ENCODE results near the gene ODC1. TPM values are rescaled to one million over a fixed set of nuclear protein-coding genes. Genes with fewer than 3 reads are reported as not detected.

The ODC1 gene
- total RNA-seq (10 to 100 TPM; 35.2 to 47.9 (median 39.8) TPM), polyA plus RNA-seq (17.3 TPM)
- long read RNA-seq, donor 1, transcript ODC1-201 (12 exons, 2,653 nt) = major isoform, 176 of 201 reads
- long read RNA-seq, donor 1, partial matches to known transcripts = 14 of 201 reads
- long read RNA-seq, donor 1, other reads (novel, unspliced or antisense) = 10 of 201 reads
- long read RNA-seq, donor 2, transcript ODC1-201 (12 exons, 2,653 nt) = major isoform, 83 of 91 reads
- long read RNA-seq, donor 2, partial matches to known transcripts = 2 of 91 reads
- long read RNA-seq, donor 2, other reads (novel, unspliced or antisense) = 6 of 91 reads
- long read RNA-seq, donor 3, transcript ODC1-201 (12 exons, 2,653 nt) = major isoform, 42 of 59 reads
- long read RNA-seq, donor 3, partial matches to known transcripts = 12 of 59 reads
- long read RNA-seq, donor 3, other reads (novel, unspliced or antisense) = 5 of 59 reads
- long read RNA-seq, donor 4, transcript ODC1-201 (12 exons, 2,653 nt) = major isoform, 108 of 114 reads
- long read RNA-seq, donor 4, partial matches to known transcripts = 0 of 114 reads
- long read RNA-seq, donor 4, other reads (novel, unspliced or antisense) = 6 of 114 reads

DNA sequence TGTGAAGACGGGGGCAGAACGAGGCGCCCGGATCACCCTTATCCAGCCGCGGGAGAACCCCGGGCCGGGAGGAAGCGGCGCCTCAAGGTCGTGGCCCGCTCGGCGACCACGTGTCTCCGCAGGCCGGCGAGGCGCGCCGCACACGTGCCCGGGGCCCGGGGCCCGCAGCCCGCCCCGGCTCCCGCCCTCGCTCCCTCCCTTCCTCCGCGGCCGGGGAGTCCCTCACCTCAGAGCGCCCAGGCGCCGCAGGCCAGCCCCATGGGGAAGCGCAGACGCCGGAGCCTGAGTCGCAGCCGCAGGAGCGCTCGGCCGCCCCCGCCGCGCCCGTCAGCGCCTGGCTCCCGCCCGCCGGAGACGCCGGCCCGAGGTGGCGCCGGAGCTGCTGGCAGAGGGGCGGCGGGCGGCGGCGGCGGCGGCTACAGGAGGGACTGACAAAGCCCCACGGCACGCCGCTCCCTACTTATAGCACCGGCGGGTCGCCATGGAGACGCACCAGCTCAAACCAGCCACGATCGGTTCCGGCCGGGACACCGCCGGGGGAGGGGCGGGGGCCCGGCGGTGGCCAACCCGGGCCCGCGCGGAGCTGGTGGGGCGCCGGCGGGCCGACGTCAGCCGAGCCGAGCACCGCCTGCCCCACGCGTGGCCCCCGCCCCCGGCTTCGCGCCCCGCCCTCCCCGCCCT lies at the start of gene ODC1:
ODC1 (minus strand) TSS at position 433 of the 681 bp plus-strand sequence. CDS start 3,295 bp downstream, outside the sequence.
- H3K27ac ChIP-seq (ENCODE audit: low read length) = peak within 1 kb of the TSS; percentile 89
- peaks cover 2% of the 10 kb centered on the region for H3K4me1 ChIP-seq (ENCODE audit: control insufficient read depth, insufficient read depth, low read length)
- peak within 1 kb of the TSS; percentile 80 for H3K4me3 ChIP-seq (ENCODE audit: low read length)
- H3K9me3 ChIP-seq (ENCODE audit: control insufficient read depth, low read length) = no peaks in the 10 kb centered on the region
- under 1% methylated on average over 98 of the region's 99 CpGs for WGBS
- DNase-seq (peak; percentile 97 to 98 (median 98)), ATAC-seq (peak; percentile 87 to 94)
- H3K27me3 ChIP-seq (ENCODE audit: control insufficient read depth, insufficient read depth) = no peaks in the 10 kb centered on the region
- intact Hi-C loops (cut with DNase I) = loop anchor here in 1 of 4 donors (10.0 kb wide), 1 partner anchor 217 kb away; no protein-coding TSS in a partner anchor

- intact Hi-C loops (cut with DNase I) = no loop called here
- Histone ChIP-seq H3K9me3 (ENCODE audit: control insufficient read depth, low read length) (no peaks in the 10 kb centered on the region), H3K27ac (ENCODE audit: low read length) (no peak overlapping the region), H3K4me3 (ENCODE audit: low read length) (no peak overlapping the region), H3K27me3 (ENCODE audit: control insufficient read depth, insufficient read depth) (no peaks in the 10 kb centered on the region), H3K4me1 (ENCODE audit: control insufficient read depth, insufficient read depth, low read length) (no peaks in the 10 kb centered on the region)
- peak; percentile 67 to 76 (median 70) for DNase-seq
- ATAC-seq = peak; percentile 42 to 79
- WGBS = 42% methylated on average over 24 of the region's 24 CpGs
Measured at GRCh38 chr2:10497797-10498251, 49.7 kb upstream of the ODC1 start.

- no peak for DNase-seq
- H3K4me1 ChIP-seq (ENCODE audit: control insufficient read depth, insufficient read depth, low read length) = no peaks in the 10 kb centered on the region
- H3K9me3 ChIP-seq (ENCODE audit: control insufficient read depth, low read length) = no peaks in the 10 kb centered on the region
- ATAC-seq = no peak
- WGBS = 78% methylated on average over 7 of the region's 7 CpGs
- intact Hi-C loops (cut with DNase I) = no loop called here
- no peak overlapping the region for H3K27ac ChIP-seq (ENCODE audit: low read length)
- H3K4me3 ChIP-seq (ENCODE audit: low read length) = no peak overlapping the region
- no peaks in the 10 kb centered on the region for H3K27me3 ChIP-seq (ENCODE audit: control insufficient read depth, insufficient read depth)
Measured at GRCh38 chr2:10495988-10496313, 47.8 kb upstream of the ODC1 start.

DNA sequence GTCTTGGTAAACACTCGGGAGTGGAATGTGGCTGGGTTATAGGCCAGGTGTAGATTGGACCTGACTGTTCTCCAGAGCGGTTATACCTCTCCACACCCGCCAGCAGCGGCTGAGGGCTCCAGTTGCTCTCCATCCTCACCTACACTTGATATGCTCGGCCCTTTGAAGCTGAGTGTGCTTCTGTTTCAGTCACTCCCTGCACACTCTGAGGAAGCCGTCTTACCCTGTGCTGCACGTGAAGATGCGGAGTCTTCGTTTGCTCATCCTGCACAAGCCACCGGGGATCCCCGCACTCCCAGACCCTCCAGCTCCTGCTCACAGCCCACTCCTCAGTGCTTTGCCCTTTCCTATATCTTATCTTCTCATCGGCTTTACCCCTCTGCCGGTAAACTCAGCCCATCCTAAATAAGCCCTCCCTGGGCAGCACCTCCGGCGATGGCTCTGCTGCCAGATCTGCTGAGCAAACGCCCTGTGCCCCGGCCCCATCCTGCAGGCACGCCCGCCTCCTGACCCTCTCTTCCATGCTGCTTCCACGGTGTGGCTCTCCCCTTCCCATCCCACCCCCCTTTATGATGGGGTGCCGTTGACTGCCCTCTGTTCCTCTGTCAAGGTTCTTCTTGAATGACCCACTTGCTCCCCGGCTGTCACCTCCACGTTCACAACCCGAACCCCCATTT lies 47.3 kb upstream of the ODC1 start:
- no peaks in the 10 kb centered on the region for H3K27me3 ChIP-seq (ENCODE audit: control insufficient read depth, insufficient read depth)
- 63% methylated on average over 24 of the region's 24 CpGs for WGBS
- no peaks in the 10 kb centered on the region for H3K9me3 ChIP-seq (ENCODE audit: control insufficient read depth, low read length)
- intact Hi-C loops (cut with DNase I) = no loop called here
- no peak overlapping the region for H3K27ac ChIP-seq (ENCODE audit: low read length)
- no peaks in the 10 kb centered on the region for H3K4me1 ChIP-seq (ENCODE audit: control insufficient read depth, insufficient read depth, low read length)
- ATAC-seq (no peak), DNase-seq (no peak)
- H3K4me3 ChIP-seq (ENCODE audit: low read length) = no peak overlapping the region

- Histone ChIP-seq H3K4me1 (ENCODE audit: control insufficient read depth, insufficient read depth, low read length) (no peaks in the 10 kb centered on the region), H3K27ac (ENCODE audit: low read length) (no peak overlapping the region), H3K4me3 (ENCODE audit: low read length) (no peak overlapping the region), H3K9me3 (ENCODE audit: control insufficient read depth, low read length) (no peaks in the 10 kb centered on the region), H3K27me3 (ENCODE audit: control insufficient read depth, insufficient read depth) (no peaks in the 10 kb centered on the region)
- 74% methylated on average over 13 of the region's 13 CpGs for WGBS
- no peak for ATAC-seq
- no peak for DNase-seq
- intact Hi-C loops (cut with DNase I) = no loop called here
Measured at GRCh38 chr2:10494351-10495066, 46.4 kb upstream of the ODC1 start.

DNA sequence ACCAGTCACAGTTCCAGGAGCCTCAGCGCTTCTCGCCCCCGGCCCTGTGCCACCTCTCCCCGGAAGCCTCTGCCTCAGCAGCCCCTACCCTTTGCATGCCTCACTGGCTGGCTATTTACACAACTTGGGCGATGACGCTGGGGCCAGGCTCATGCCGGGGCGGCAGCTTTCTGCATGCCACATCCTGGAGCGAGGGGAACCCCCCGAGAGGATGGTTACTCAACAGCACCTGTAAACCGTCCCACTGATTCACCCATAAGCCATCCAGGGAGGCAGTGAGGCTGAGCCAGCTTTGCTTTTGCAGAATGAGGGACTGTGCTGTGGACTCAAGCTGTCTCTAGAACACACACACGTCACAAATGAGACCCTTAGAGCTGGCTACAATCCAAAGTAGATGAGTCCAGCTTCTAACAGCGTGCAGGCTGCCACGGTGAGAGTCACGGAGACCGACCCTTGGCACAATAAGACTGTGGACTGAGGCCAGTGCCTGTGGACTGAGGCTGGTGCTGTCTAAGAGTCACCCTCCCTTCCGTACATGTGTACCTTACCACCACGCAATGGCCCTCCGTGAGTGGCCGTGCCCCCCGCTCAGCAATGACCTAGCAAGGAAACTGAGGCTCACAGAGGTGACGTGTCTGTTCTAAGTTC lies 45.6 kb upstream of the ODC1 start:
- Histone ChIP-seq H3K9me3 (ENCODE audit: control insufficient read depth, low read length) (no peaks in the 10 kb centered on the region), H3K27ac (ENCODE audit: low read length) (no peak overlapping the region), H3K4me3 (ENCODE audit: low read length) (no peak overlapping the region), H3K4me1 (ENCODE audit: control insufficient read depth, insufficient read depth, low read length) (no peaks in the 10 kb centered on the region), H3K27me3 (ENCODE audit: control insufficient read depth, insufficient read depth) (no peaks in the 10 kb centered on the region)
- ATAC-seq (no peak), DNase-seq (no peak)
- intact Hi-C loops (cut with DNase I) = no loop called here
- WGBS = 80% methylated on average over 22 of the region's 22 CpGs

DNA sequence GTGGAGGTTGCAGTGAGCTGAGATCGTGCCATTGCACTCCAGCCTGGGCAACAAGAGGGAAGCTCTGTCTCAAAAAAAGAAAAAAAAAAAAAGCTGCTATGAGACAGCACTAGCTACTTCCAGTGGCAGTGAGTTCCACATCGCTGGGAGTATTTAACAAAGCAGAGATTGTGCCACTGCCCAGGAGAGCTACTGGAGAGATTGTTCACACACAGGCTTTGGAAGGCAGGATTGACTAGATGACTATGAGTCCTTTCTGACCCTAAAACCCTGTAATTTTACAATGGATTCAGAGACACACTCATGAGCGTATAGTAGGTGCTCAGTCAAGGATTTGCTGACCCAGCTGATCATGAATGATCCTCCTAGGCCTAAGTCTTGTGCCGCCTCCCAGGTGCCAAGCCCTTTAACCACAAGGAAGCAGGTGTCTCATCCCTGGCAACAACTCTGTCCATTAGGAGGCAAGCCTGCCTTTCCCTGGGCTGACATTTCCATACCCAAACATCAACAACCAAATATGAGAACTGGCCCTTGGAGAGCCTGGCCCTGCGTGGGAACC lies 45.0 kb upstream of the ODC1 start:
- Histone ChIP-seq H3K27ac (ENCODE audit: low read length) (no peak overlapping the region), H3K9me3 (ENCODE audit: control insufficient read depth, low read length) (no peaks in the 10 kb centered on the region), H3K27me3 (ENCODE audit: control insufficient read depth, insufficient read depth) (no peaks in the 10 kb centered on the region), H3K4me3 (ENCODE audit: low read length) (no peak overlapping the region), H3K4me1 (ENCODE audit: control insufficient read depth, insufficient read depth, low read length) (no peaks in the 10 kb centered on the region)
- no peak for ATAC-seq
- WGBS = 82% methylated on average over 5 of the region's 5 CpGs
- intact Hi-C loops (cut with DNase I) = no loop called here
- no peak for DNase-seq

DNA sequence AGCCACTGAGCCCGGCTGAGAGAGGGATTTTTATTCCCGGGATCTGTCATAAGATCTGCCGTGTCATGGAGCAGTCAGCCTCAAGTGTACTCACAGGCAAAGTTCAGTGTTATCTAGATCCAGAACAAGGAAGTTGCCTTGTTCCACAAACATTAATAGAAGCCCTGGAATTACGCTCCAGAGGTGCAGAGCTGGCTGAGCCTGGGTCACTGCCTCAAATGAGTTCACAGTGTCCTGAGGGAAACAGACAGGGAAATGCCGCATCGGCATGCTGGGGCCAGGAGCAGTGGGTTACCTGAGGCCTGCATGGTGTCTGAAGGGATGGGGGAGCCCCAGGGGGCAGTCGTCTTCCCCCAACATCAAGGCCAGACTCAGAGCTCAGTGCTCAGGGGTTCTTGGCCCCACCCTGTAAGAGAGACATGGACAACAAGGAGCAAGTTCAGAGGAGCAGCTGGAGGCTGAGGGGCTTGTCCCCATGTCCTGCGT lies 42.7 kb upstream of the ODC1 start:
- peak; percentile 55 to 76 for ATAC-seq
- intact Hi-C loops (cut with DNase I) = no loop called here
- WGBS = 88% methylated on average over 8 of the region's 8 CpGs
- Histone ChIP-seq H3K4me3 (ENCODE audit: low read length) (no peak overlapping the region), H3K9me3 (ENCODE audit: control insufficient read depth, low read length) (no peaks in the 10 kb centered on the region), H3K27ac (ENCODE audit: low read length) (no peak overlapping the region), H3K4me1 (ENCODE audit: control insufficient read depth, insufficient read depth, low read length) (no peaks in the 10 kb centered on the region), H3K27me3 (ENCODE audit: control insufficient read depth, insufficient read depth) (no peaks in the 10 kb centered on the region)
- DNase-seq = no peak

- Histone ChIP-seq H3K27me3 (ENCODE audit: control insufficient read depth, insufficient read depth) (no peaks in the 10 kb centered on the region), H3K27ac (ENCODE audit: low read length) (no peak overlapping the region), H3K4me1 (ENCODE audit: control insufficient read depth, insufficient read depth, low read length) (no peaks in the 10 kb centered on the region), H3K4me3 (ENCODE audit: low read length) (no peak overlapping the region), H3K9me3 (ENCODE audit: control insufficient read depth, low read length) (no peaks in the 10 kb centered on the region)
- intact Hi-C loops (cut with DNase I) = no loop called here
- DNase-seq = no peak
- WGBS = 76% methylated on average over 13 of the region's 13 CpGs
- no peak for ATAC-seq
Measured at GRCh38 chr2:10489842-10490555, 41.9 kb upstream of the ODC1 start.

Data from right cardiac atrium (tissue), 5 donors.